Endothelial cell of umbilical vein (primary cell): ENCODE results near the gene LRWD1.

ENCODE experiments used
- EZH2 ChIP-seq: IDR thresholded peaks from 2 replicates; pipeline ENCODE4 v1.6.1; 2012; ENCODE audit warnings: borderline replicate concordance, low read depth, mild to moderate bottlenecking, moderate library complexity, low read length, inconsistent platforms; ENCODE audit not compliant: severe bottlenecking
- JUN ChIP-seq: IDR thresholded peaks from 2 replicates; pipeline ENCODE4 v1.6.1; 2011; ENCODE audit warnings: borderline replicate concordance, low read depth; ENCODE audit not compliant: insufficient read length, insufficient read depth
- MYC ChIP-seq: IDR thresholded peaks from one replicate; pipeline ENCODE4 v1.6.1; 2011; ENCODE audit warnings: mild to moderate bottlenecking, low read depth, low read length
- POLR2A ChIP-seq: IDR thresholded peaks from 2 replicates; pipeline ENCODE4 v1.6.1; 2012; ENCODE audit warnings: low read depth, mild to moderate bottlenecking, control low read depth, low read length
- POLR2AphosphoS5 ChIP-seq: IDR thresholded peaks from 2 replicates; pipeline ENCODE4 v1.6.1; 2012; ENCODE audit warnings: low read depth, mild to moderate bottlenecking, control low read depth, low read length, moderate library complexity; ENCODE audit not compliant: insufficient read depth
- TF ChIP-seq, protein P1 (sequence below), 2 donors: IDR thresholded peaks; 1 replicate in 1 of 2; 2 replicates in 1 of 2; pipeline ENCODE4 v1.5.1; 2011; ENCODE audit warnings: low read length in 2 of 2, mild to moderate bottlenecking in 2 of 2, moderate library complexity in 2 of 2, control low read depth in 1 of 2, inconsistent platforms in 1 of 2, low read depth in 1 of 2; ENCODE audit not compliant: insufficient read depth in 1 of 2; ENCODE audit errors: extremely low read depth in 1 of 2
- TF ChIP-seq, protein P2 (sequence below): IDR thresholded peaks from 2 replicates; pipeline ENCODE4 v1.6.1; 2011; ENCODE audit not compliant: insufficient read depth, insufficient read length

GRCh38 chr7:102455596-102455995, 9.2 kb upstream of the LRWD1 start:
- no peak for TF ChIP-seq POLR2A
- no peak for TF ChIP-seq JUN
- TF ChIP-seq, protein P1, sequence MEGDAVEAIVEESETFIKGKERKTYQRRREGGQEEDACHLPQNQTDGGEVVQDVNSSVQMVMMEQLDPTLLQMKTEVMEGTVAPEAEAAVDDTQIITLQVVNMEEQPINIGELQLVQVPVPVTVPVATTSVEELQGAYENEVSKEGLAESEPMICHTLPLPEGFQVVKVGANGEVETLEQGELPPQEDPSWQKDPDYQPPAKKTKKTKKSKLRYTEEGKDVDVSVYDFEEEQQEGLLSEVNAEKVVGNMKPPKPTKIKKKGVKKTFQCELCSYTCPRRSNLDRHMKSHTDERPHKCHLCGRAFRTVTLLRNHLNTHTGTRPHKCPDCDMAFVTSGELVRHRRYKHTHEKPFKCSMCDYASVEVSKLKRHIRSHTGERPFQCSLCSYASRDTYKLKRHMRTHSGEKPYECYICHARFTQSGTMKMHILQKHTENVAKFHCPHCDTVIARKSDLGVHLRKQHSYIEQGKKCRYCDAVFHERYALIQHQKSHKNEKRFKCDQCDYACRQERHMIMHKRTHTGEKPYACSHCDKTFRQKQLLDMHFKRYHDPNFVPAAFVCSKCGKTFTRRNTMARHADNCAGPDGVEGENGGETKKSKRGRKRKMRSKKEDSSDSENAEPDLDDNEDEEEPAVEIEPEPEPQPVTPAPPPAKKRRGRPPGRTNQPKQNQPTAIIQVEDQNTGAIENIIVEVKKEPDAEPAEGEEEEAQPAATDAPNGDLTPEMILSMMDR (IDR thresholded peaks at IDR 0.05; ENCODE audit: extremely low read depth in 1 of 2, insufficient read depth in 1 of 2, low read depth in 1 of 2, low read length in 2 of 2) = no peak
- TF ChIP-seq MYC = no peak
- no peak for TF ChIP-seq EZH2
- TF ChIP-seq POLR2AphosphoS5 = no peak
- TF ChIP-seq, protein P2, sequence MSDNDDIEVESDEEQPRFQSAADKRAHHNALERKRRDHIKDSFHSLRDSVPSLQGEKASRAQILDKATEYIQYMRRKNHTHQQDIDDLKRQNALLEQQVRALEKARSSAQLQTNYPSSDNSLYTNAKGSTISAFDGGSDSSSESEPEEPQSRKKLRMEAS = no peak
